ENCODE measurements around the gene PRPF38A.

PRPF38A gene

DNA sequence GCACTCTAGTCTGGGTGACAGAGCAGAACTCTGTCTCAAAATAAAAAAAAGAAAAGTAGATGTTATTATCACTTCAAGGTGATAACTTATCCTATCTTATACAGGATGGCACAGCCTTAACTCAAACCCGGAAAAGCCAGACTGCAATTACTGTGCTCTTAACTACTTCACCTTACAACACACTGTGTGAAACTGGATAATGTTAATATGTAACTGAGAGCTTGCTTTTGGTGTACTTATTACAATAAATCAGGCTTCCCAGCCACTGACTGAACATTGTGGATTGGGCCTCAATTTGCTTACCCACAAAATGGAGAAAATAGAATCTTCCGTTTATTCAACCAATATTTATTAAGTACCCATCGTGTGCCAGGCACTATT is 1.6 kb upstream of the PRPF38A start:
- no peak for DNase-seq

DNA sequence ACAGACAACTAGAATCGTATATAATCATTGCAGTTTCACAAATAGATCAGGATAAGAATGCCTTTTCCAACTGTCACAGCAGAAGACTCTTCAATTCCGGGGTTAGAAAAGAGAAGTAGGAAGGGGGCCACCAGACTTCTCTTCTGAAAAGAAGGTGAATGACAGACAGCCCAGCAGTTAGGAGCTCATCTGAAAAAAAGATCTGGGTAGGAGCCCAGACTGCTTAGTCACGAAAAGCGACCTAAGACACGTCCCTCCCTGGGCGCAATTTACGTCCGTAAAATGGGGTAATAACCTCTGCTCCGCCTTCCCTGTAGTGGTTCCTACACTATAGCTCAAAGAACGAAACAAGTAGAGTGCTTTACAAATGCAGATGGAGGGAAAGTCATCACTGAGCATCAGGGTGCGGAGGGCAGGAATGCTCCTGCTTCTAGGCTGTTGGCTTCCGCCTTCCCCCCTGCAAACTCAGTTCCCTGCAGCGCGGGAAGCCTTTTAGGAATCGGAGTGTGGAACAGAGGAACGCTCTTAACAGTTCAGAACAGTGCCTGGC is 761 bp upstream of the PRPF38A start:
- no peak for DNase-seq

DNA sequence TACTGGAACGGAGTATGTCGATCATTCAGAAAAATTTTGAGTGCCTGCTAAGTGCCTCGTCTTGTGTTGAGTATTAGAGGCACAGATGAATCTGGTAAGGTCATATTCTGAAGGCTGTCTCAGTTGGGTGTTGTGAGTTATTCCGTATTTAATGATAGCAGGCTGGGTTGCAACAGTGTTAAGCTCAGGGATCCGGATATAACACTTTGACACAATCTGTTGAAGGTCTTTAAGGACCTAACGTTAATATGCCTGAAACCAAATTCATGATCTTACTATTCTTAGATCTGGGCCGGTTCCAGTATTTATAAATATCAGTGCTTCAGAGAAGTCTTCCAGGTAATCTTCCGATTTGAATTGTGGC is 555 bp downstream of the PRPF38A start:
- DNase-seq = no peak

DNA sequence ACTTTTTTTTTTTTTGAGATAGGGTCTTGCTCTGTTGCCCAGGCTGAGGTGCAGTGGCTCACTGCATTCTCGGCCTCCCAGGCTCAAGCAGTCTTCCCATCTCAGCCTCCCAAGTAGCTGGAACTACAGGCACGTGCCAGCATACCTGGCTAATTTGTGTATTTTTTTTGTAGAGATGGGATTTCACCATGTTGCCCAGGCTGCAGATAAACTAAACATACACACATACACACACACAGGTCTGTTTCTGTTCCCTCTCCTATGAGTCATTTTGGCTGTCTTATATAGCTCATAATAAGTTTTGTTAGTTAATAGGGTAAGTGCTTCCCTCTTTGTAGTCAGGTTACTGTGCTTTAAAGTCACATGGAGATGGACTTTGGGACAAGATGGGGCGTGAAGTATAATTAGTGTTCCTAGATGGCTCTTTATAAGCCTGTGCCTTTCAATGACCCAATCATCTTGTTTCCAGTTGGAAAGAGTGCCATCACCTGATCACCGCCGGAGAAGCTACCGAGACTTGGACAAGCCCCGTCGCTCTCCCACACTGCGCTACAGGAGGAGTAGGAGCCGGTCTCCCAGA is 9.1 kb downstream of the PRPF38A start:
- DNase-seq = no peak

DNA sequence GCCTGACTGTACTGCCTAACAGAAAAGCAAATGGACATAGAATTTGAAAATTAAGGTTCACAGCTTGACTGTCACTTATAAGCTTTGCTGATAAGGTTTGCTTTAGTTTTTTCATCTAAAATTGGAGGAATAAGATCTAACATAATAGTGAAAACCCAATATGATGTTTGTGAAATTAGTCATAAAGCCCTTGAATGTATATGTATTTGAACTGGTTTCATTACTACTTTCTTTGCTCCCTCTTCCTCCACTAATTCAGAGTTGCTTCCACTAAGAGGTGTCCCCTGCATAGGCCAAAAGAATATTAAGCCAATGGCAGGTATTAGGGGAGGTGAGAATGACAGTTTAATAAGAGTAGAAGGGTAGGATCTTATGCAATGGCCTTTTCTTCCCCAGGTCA is 10.5 kb downstream of the PRPF38A start:
- DNase-seq = no peak

DNA sequence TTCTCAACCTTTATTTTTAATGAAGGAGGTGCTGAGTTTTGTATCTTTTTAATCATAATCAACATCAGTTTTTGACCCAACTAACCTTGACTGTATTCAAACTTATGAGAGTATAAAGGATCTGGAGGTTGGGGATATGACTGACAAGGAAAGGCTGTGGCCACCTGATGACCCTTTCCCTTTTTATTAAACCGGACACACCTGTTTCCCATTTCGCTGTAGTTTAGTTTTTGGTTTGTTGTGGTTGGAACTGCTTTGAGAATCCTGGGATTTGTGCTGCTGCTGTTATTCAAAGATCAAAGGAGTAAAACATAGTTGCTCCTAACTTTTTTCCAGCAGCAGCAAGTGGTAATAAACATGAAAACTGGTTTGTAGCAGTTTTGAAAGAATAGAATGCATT is 12.4 kb downstream of the PRPF38A start:
- DNase-seq = no peak

DNA sequence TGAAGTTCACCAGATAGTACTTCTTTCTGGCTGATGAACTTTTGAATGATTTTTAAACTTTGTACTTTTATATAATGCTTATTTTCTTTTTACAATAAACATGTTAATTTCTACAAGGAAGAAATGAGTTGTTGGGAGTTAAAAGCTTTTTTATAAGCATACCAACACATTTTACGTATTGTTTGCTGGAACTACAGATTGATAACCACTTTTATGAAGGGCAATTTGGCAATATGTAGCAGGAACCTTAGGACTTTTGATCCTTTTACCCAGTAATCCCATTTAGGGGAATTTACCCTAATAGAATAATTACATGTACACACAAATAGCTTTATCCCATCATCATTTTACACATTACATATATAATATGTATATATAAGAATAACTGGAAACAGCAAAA is 16.3 kb downstream of the PRPF38A start:
- no peak for DNase-seq

DNA sequence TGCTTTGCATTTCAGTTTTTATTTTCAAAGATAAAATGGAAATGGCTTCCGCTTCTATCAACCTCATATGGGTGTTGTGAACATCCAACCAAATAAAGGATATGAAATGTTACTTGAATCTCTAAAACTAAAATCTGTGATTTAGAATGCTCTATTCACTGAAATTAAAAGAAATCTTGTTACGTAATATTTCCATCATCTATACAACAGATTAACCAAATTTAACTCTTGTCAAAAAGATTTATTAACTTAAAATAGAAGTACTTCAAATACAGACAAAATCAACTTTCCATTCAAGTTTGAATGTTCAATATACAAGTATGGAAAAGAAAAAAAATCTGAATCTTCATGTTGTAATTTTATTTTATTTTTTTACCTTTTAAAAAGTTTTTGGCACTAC is 18.7 kb downstream of the PRPF38A start:
- DNase-seq = no peak

DNA sequence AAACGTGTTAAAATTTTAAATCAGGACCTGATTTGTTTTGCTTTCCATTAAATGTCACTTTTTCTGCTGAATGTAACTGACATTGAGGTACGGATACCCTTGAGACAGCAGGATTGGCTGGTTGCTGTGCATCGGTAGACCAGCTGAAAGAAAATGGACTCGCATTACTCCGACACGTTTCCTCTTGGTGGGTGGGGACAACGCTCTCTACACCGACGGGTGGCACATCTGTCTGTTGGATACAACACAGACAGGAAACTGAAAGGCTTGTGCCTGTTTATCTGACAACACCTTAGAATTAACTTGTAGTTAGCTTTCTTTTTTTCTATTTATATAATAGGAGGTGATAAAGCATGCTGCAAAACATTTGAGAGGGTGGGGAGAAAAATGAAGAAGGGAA is 19.4 kb downstream of the PRPF38A start:
- no peak for DNase-seq

DNA sequence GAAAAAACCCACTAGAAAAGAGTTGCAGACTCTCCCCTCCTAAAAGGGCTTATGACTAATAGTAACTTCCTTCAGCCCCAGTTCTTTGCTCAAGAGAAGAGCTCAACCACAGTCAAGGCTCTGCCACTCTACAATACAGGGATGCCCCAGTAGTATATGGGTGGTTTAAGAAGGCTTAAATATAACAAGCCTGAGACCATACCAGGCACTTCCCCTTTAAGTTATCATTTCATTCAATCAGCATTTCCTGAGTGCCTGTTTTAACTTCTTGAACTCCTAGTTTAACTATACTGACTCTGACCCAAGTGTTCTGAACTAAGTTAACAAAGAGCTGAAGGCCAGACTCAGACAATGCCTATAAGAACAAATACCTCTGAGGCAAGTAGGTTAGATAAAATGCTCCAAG is 19.8 kb downstream of the PRPF38A start:
- no peak for DNase-seq

DNA sequence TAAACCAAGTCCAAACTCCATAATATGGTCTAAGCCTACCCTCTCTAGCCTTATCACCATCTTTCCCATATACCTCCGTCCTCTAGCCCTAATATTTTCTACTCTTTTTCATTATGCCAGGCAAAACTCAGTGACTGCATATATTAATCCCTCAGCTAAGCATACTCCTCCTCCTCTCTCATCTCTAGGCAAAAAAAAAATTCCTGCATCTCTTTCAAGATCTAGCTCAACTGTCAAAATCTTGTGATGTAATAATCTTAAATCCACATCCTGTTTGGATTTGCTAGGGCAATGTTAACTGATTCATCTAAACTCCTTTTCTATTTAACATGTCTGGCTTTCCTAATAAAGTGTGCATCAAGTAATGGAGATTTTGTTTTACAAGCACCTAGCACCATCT is 20.4 kb downstream of the PRPF38A start:
- no peak for DNase-seq

DNA sequence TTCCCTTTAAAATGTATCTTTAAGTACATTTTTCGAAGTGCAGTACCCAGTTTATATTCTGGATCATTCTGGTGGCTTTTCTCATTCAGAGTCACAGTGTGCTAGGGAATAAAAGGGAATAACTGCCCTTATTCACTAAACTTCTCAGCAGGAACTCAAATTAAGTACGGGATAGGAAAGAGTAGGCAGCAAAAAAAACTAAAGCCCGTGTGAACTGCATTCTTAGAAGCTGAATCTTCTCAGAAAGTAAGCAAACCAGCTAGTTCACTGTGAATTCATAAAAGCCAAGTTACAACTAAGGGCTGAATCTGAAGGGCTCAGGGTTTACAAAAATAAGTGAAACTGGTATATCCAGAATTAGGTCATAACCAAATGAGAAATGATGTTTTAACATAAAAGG is 22.0 kb downstream of the PRPF38A start:
- DNase-seq = no peak

DNA sequence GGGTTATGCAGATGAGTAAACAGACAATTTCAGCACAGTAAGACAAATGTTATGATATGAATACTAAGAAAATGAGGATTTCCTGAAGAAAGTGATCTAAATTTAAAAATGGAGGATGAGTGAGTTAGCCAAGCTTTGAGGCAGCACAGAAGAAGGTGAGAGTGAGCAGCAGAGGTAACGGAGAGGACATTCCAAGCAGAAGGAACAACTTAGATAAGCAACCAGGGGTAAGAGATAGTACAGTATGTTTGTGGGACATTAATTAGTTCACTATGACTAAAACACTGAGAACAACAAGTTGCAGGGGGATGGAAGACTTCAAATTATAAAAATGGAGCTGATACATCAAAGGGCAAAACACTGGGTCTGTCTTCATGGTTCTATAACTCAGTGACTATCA is 22.8 kb downstream of the PRPF38A start:
- no peak for DNase-seq

DNA sequence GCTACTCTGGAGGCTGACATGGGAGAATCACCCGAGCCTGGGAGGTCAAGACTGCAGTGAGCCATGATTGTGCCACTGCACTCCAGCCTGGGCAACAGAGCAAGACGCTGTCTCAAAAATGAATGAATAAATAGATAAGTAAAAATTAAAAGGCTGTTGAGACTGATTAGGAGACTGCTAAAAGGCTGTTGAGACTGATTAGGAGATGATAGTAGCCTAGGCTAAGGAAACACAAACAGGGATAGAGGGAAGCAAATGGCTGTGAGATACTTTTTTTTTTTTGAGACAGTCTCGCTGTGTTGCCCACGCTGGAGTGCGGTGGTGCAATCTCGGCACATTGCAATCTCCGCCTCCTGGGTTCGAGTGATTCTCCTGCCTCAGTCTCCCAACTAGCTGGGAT is 28.4 kb downstream of the PRPF38A start:
- no peak for DNase-seq

DNA sequence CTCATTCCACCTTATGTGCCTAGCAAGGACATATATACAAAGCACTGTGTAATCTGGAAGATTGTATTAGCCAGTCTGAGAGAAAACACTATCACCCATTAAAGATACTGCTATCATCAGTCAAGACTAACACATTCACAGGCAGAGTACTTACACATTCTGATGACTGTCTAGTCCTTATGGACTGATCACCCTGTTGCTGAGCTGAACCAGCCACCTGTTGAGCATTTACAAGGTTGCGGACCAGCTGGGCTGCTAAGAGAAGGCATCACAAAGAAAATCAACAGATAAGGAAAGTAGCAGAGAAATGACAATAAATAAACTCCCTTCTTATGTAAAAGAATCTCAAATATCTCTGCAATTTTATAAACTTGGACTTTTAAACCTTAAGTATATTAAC is 30.8 kb downstream of the PRPF38A start:
- no peak for DNase-seq

DNA sequence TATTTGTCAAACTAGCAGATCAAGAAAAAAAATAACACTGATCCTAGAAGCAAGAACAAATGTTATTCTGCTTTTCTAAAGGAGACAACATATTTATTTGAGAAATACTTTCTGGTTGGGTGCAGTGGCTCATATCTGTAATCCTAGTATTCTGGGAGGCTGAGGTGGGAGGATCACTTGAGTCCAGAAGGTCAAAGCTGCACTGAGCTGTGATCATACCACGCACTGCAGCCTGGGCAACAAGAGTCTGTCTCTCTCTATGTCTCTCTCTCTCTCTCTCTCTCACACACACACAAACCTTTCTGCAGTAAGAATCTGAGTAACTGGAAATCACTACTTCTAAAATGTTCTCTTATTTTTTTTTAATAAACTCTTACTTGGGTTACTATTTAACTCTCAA is 31.2 kb downstream of the PRPF38A start:
- no peak for DNase-seq

DNA sequence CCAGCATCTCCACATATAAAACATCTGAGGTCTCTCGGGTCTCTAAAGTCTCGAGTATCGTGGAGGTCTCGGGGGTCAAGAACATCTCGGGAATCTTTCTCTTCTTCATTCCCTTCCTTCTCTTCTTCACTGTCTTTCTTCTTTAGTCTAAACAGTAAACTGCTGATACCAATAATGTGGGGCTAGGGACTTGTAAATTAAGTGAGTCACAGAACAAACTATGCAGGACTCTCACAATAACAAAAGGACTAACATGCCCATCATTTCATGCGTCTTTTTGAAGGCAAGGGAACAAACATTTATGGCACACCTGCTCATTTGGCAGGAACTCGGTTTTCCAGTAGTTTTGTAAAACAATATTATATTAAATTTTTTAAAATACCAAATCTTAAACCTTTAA is 32.4 kb downstream of the PRPF38A start:
- DNase-seq = no peak

DNA sequence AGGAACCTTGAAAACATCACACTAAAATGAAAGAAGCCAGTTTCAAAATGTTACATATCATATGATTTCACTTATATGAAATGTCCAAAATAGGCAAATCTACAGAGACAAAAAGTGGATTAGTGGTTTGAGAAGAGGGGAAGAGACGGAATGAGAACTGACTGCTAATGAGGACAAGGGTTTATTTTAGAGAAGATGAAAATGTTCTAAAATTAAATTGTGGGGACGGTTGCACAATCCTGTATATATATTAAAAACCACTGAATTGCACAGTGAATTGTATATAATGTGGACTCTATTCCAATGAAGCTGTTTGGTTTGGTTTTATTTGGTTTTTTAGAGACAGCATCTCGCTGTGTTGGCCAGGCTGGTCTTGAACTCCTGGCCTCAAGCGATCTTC is 35.6 kb downstream of the PRPF38A start:
- no peak for DNase-seq

DNA sequence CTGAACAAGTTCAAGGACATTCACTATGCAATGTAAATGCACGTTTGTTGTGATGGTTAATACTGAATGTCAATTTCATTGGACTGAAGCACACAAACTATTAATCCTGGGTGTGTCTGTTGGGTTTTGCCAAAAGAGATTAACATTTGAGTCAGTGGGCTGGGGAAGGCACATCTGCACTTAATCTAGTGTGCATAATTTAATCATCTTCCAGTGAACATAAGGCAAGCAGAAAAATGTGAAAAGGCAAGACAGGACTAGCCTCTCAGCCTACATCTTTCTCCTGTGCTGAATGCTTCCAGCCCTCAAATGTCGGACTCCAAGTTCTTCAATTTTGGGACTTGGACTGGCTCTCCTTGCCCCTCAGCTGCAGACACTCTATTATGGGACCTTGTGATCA is 40.1 kb downstream of the PRPF38A start:
- DNase-seq = no peak

DNA sequence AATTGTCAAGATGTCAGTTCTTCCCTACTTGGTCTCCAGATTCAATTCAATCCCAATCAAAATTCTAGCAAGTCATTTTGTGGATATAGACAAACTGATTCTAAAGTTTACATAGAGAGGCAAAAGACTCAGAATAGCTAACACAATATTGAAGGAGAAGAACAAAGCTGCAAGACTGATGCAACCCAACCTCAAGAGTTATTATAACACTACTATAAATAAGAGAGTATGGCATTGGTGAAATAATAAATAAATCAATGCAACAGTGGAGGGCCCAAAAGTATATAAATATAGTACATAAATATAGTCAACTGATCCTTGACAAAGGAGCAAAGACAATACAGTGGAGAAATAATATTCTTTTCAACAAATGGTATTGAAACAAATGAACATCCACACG is 49.7 kb downstream of the PRPF38A start:
- no peak for DNase-seq

DNA sequence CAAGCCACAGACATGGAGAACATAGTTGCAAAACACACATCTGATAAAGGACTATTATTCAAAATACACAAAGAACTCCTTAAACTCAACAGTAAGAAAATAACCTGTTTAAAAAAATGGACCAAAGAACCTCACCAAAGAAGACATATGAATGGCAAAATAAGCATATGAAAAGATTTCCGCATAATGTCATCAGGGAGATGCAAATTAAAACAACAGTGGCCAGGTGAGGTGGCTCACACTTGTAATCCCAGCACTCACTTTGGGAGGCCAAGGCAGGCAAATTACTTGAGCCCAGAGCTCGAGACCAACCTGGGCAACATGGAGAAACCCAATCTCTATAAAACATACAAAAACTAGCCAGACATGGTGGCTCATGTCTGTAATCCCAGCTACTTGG is 50.4 kb downstream of the PRPF38A start:
- DNase-seq = no peak

DNA sequence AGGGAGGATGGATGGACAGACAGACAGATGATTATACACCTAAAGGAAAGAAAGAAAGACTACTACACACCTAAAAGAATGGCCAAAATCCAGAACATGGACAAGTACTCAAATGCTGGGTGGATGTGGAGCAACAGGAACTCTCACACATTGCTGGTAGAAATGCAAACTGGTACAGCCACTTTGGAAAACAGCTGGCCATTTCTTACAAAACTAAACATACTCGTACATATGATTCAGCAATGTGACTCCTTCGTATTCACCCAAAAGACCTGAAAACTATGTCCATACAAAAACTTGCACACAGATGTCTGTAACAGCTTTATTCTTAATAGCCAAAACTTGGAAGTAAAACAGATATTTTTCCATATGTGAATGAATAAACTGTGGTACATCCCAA is 51.3 kb downstream of the PRPF38A start:
- DNase-seq = no peak

DNA sequence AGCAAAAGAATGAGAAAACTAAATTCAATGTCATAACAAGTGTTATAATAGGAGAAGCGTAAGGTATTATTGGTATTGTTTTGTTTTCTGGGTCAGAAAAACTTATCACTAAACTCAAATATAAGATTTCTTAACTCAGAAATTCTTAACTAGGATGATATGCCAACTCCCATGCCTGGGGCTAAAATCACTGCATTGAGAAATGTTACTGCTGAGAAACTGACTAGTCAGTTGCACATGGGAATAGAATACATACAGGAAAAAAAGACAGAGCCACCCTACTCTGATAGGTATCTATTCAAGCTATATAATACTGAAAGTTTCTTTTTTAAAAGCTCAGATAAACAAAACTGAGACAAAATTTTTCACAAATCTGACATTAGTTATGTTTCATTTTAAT is 56.3 kb downstream of the PRPF38A start:
- DNase-seq = no peak

DNA sequence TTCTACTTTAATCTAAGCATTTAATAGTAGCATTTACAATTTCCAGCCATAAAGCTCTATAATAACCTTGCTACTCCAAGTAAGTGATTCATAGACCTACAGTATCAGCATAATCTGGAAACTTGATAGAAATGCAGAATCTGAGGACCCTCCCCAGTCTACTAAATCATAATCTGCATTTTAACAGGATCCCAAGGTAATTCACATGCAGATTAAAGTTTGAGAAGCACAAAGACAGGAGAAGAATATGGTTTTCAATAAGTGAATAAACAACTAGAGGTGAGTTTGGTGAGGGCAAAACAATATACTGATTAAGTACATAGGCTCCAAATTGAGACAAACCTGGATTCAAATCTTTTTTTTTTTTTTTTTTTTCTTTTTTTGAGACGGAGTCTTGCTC is 57.4 kb downstream of the PRPF38A start:
- DNase-seq = no peak

DNA sequence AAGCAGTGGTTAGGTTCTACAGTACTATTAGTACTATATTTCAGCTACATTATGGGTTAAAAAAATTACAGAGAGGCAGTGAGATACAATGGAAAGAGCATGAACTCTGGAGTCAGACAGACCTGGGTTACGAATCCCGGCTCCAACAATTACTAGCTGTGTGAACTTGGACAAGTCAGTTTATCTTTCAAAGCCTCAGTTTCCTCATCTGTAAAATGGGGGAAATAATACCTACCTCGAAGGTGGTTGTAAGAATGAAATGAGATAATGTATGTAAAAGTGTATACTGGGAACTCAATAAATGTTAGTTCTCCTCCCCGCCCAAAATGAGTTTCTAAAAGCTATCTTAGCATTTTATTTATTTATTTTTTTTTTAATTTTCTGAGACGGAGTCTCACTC is 59.5 kb downstream of the PRPF38A start:
- no peak for DNase-seq

DNA sequence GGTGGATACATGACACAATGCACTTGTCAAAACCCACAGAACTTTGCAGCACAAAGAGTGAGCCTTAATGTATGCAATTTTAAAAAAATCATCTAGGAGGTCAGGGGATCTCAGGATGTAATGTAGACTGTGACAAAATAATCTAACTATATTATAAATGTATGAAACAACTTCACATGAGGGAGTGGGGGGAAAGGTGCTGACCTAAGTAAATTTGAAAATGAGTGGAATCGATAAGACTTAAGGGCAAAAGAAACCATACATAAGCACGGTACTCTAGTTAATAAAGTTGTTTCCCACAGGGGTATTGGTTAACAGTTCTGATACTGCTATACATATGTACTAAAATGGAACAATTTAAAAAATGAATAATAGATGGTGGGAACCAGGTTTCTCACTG is 64.7 kb downstream of the PRPF38A start:
- no peak for DNase-seq
